HG03565 (cell line): ENCODE data around the gene MASP1.

Experiments
- ATAC-seq: cut with Tn5 transposase; IDR thresholded peaks from one replicate; pipeline ENCODE4 v1.9.1; 2021; ENCODE audit warnings: mild to moderate bottlenecking, moderate library complexity; ENCODE audit not compliant: unreplicated experiment

Gene MASP1

GRCh38 chr3:187295316-187296034 lies 3.9 kb upstream of the MASP1 start:
- ATAC-seq: no peak

GRCh38 chr3:187293516-187294430 lies 2.2 kb upstream of the MASP1 start:
- no peak for ATAC-seq

- ATAC-seq: no peak
These were observed 1.3 kb upstream of the MASP1 start for GRCh38 chr3:187292631-187293515.

- ATAC-seq: no peak
These were observed 644 bp upstream of the MASP1 start for GRCh38 chr3:187292181-187292580.

- no peak for ATAC-seq
These were observed 481 bp downstream of the MASP1 start for GRCh38 chr3:187291001-187291511.

- ATAC-seq: no peak
These were observed 1.0 kb downstream of the MASP1 start for GRCh38 chr3:187290503-187290902.

GRCh38 chr3:187288855-187289605 lies 2.5 kb downstream of the MASP1 start:
- ATAC-seq: no peak

- no peak for ATAC-seq
These were observed 3.2 kb downstream of the MASP1 start for GRCh38 chr3:187288131-187288854.

- no peak for ATAC-seq
These were observed 4.3 kb downstream of the MASP1 start for GRCh38 chr3:187287256-187287655.

GRCh38 chr3:187286467-187287059 lies 5.0 kb downstream of the MASP1 start:
- ATAC-seq: no peak

- ATAC-seq: no peak
These were observed 10.3 kb downstream of the MASP1 start for GRCh38 chr3:187281191-187281714.

- ATAC-seq: no peak
These were observed 10.9 kb downstream of the MASP1 start for GRCh38 chr3:187280644-187281043.

GRCh38 chr3:187277129-187277462 lies 14.4 kb downstream of the MASP1 start:
- ATAC-seq: no peak

GRCh38 chr3:187276397-187277128 lies 15.0 kb downstream of the MASP1 start:
- no peak for ATAC-seq

GRCh38 chr3:187274977-187275338 lies 16.6 kb downstream of the MASP1 start:
- ATAC-seq: no peak

GRCh38 chr3:187274315-187274976 lies 17.1 kb downstream of the MASP1 start:
- ATAC-seq: no peak

- no peak for ATAC-seq
These were observed 20.0 kb downstream of the MASP1 start for GRCh38 chr3:187271582-187271981.

- ATAC-seq: no peak
These were observed 22.1 kb downstream of the MASP1 start for GRCh38 chr3:187269486-187269885.
